HUDEP-2 (cell line): ENCODE data around the gene LRRC14B.
"Not testable (repeated sequence)": the region's sequence is repeated elsewhere in the genome, so short reads cannot be mapped to it uniquely, and the experiment has no call there.

Experiments used
- DNase-seq, 76 experiments: peaks; one replicate each; lab custom pipeline; 2025; ENCODE audit not compliant: unreplicated experiment in 76 of 76; lab: John Stamatoyannopoulos, UW

LRRC14B gene

DNA sequence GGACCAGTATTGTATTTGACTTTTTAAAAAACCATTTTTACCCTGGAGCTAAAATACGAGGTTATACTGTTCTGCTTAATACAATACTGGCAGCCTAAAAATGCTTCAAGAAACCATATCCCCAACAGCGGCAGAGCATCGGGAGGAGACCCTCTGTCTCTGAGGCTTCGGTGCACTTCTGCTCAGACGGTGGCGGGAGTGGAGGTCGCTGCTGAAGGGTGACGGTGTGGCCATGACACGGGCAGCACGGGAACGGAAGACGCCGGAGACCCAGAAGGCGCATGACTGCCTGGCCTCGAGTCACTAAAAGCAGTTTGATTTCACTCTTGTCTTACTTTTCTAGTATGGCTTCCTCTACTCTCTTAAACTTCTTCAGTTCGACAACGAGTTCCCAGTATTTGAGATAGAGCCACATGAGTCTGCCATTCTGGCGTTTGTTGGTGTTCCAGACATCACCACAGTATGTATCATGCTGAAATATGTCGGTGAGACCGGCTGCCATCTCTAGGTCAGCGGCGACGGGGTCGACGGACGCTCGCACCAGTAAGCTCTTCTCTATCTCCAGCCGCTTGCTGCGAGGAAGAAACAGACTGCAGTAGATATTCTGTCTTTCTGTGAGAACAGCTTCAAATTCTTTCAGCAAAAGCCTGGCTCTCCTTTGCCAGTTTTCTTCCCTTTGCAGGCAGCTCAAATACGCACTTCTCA is 13.8 kb downstream of the LRRC14B start:
- DNase-seq: no peak

DNA sequence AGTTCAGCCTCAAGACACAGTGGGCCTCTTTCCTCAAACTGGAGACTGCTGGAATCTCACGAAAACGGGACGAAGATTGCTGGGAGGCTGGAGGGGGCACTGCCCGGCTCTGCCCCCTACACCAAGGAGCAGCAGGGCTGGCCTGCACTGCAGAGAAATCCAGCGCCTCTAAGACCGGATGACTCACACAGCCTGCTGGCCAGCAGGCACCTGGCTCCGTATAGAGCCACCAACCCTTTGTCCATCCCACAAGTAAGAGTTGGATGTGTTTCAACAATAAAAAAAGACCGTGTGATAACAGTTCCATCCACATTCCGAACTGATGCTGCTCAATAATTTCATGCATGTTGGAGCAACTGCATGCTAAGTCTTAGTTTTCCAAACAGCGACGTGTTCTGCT is 15.1 kb downstream of the LRRC14B start:
- DNase-seq: no peak

- no peak for DNase-seq
Observed at GRCh38 chr5:206927-207536, 15.7 kb downstream of the LRRC14B start.

- DNase-seq: no peak
Observed at GRCh38 chr5:207599-207998, 16.3 kb downstream of the LRRC14B start.

- no peak for DNase-seq
Observed at GRCh38 chr5:208449-209114, 17.3 kb downstream of the LRRC14B start.

GRCh38 chr5:213803-214395 is 22.6 kb downstream of the LRRC14B start:
- DNase-seq: no peak

GRCh38 chr5:215256-215655 is 24.0 kb downstream of the LRRC14B start:
- DNase-seq: not testable (repeated sequence)

DNA sequence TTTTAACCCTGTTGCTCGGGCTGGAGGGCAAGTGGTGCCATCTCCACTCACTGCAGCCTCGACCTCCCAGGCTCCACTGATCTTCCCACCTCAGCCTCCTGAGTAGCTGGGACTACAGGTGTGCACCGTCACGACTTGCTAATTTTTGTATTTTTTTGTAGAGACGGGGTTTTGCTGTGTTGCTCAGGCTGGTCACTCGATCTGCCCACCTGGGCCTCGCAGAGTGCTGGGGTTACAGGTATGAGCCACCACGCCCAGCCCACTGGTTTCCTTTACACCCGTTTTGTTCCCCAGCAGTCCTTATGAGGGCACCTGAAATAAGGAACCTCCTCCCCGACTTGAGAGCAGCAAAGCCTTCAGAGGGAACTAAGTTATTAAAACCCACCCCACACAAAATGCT is 24.8 kb downstream of the LRRC14B start:
- DNase-seq: not testable (repeated sequence)

DNA sequence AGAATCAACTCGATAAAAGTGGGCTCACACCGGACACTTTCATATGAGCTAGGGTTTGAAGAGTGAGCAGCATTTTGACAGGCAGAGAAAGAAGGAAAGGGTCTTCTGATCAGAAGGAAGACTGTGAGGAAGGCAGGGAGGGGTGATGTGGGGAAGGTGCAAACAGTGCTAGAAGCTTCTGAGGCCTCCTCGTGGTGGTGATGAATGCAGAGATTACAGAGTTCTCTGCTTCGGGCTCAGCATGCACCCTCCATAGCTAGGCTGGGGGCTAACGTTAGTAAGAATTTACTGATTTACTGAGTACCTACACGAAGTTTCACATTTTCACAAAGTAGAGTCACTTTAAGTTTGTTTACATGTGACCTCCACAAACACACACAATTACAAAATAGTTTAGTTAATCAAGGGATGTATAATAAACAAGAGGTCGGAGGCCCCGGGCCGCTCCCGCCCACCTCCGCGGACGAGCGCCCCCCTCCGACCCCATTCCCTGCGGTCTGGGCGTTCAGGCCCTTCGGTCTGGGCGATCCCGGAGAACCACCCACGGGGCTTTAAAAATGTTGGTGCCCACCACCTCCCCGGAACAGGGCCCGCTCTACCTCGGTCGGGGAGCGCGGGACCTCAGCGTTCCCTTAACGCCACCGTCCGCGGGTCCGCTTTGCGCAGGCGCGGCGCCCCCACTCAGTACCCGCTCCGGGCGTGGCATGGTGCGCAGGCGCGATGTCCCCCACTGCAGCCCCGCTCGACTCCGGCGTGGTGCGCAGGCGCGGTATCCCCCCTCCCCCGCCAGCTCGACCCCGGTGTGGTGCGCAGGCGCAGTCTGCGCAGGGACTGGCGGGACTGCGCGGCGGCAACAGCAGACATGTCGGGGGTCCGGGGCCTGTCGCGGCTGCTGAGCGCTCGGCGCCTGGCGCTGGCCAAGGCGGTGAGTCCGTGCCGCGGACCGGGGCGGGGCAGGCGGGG is 26.5 kb downstream of the LRRC14B start, which contains the start of the genes CCDC127 and SDHA:
CCDC127 (minus strand) TSS at position 660 of the 963 bp plus-strand sequence. CDS start 1,304 bp downstream, outside the sequence.
SDHA (plus strand) TSS at position 827 of the 963 bp plus-strand sequence; CDS start at position 863, 36 bp downstream.
- peak in 75 of 76 experiments; percentile 24 to 96 (median 89) for DNase-seq

DNA sequence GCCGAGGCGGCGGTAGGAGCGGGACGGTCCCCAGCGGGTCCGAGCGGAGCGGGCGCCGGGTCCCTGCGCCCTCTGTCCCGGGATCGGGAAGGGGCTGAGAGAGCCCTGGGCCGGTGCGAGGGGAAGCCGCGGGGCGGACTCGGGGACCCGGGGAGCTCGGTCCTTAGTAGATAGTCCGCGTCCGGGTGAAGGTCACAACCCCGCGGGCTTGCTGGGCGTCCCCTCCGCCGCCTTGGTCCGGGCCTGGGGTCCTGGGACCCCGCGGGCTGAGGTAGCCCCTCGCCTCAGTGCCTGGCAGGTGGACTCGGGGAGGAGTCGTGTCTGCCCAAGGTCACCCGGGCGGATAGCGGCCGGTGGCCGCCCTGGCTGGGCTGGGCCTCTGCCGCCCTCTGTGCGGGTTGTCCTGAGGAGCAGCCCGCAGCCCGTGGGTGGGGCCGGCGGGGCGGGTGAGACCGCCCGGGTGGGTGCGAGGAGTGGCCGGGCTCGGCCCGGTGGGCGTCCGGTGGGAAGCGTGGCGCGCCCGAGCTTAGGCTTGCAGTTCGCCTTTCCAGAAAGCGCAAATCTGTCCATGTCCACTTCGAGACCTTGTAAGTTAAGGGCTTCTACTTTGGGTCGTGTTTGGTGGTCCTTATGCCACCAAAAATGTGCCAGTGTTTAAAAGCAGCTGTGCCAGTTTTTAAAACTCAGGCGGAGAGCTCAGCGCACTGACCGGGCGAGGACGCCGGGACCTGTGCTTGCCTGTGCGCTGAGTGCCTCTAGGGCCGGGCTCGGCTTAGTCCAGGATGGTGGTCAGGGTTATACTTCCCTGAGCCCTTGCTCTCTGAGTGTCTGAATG is 27.4 kb downstream of the LRRC14B start:
- DNase-seq: peak in 19 of 76 experiments; percentile 1 to 53 (median 19)

GRCh38 chr5:219460-219863 is 28.2 kb downstream of the LRRC14B start:
- peak in 12 of 76 experiments; percentile 2 to 36 (median 6) for DNase-seq

DNA sequence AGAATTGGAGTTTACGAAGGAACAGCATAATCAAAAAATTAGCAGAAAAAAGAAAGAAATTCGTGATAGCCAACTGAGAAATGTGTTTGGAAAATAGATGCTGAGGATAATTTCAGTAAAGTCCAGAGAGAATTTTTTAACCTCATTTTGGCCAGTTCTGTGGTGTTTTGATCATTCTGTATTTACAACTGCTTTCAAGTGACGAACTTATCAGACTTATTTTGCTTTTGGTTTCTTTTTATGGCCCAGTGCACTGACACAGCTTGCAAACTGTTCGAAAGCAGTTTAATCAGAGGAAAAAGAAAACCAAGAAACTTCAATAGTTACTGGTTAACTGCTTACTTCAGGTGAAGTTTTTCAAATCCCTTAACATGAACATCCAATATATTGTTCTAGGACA is 28.7 kb downstream of the LRRC14B start:
- peak in 2 of 76 experiments; percentile 10 to 24 for DNase-seq

DNA sequence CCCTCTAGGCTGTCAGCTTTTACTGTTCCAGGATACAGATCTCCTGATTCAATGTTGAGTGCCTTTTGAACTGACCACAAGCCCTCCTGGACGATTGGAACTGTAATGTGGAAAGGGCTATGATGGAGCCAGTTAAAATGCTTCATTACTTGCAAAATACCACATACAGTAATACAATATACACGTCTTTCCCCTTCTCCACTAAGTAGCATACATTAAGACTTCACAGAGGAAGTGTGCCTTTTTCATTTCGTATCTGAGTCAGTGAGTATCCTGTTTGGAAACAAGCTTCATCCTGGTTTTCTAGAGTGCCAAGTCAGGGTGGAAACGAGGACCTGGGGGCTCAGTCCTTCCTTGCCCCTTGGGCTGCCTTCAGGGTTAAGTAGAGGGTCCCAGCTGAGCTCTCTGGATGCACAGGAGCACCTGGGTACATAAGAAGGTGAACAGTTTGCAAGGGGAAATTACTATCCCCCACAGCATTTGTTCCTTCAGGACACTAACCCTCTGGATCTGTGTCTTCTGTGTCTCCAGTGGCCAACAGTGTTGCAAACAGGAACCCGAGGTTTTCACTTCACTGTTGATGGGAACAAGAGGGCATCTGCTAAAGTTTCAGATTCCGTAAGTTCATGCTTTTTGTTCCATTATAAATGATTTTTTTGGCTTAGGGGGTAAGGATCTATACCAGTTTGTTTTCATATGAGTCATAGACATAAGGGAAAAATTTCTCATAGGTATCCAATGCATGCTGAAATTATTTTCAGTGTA is 31.8 kb downstream of the LRRC14B start:
- not testable (repeated sequence) for DNase-seq

- DNase-seq: no peak
Observed at GRCh38 chr5:223791-224190, 32.5 kb downstream of the LRRC14B start.

DNA sequence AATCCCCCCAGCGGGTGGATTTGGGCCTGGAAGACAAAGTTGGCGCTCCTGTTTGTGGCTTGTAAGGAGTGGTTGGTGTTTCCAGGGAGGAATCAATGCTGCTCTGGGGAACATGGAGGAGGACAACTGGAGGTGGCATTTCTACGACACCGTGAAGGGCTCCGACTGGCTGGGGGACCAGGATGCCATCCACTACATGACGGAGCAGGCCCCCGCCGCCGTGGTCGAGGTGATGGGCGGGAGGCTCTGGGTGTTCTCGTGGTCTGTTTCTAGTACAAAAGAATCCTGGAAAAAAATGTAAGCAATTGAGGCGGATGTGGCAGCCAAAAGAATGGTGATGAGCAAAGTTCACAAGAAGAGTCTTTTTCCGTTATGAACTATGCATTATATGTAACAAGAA is 34.0 kb downstream of the LRRC14B start:
- no peak for DNase-seq

DNA sequence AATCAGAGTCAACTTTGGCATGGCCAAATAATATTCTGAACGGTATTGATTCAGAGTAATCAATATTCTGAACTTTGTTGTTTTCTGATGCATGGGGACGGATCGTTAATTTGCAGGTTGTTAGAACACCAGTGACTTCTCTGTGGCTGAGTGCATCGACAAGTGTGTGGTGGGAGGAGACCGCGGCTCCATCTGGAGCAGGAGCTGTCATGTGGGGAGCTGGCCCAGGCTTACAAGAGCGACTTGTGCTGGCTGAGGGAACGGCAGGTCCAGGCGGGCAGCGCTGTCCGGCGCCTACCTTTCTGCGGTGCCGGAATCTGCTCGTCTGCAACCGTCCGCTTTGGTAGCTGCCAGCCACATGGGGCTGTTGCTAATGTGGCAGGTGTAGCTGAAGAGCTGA is 36.1 kb downstream of the LRRC14B start:
- DNase-seq: not testable (repeated sequence)

- DNase-seq: no peak
Observed at GRCh38 chr5:228886-229285, 37.6 kb downstream of the LRRC14B start.

DNA sequence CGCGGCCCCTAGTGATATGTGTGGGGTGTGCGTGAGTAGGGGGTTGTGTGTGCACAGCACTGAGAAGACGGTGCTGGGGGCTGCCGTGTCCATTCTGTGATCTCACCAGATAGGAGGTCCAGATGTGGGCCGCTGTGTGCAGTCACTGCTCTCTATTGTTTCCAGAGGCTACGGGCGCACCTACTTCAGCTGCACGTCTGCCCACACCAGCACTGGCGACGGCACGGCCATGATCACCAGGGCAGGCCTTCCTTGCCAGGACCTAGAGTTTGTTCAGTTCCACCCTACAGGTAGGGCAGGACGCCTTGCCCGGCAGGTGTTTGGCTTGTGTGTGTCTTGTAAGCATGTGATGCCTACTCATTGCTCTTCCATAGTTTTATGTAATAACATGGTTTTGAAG is 39.4 kb downstream of the LRRC14B start:
- no peak for DNase-seq
